Left renal pelvis (tissue), 4 donors: ENCODE data around the gene ASNS. TPM values are rescaled to one million over a fixed set of nuclear protein-coding genes. Genes with fewer than 3 reads are reported as not detected.
"Not testable (repeated sequence)": the region's sequence is repeated elsewhere in the genome, so short reads cannot be mapped to it uniquely, and the experiment has no call there.

Experiments
- DNase-seq, 4 donors: peaks; one replicate each; pipeline ENCODE4 v3.0.0-alpha.2; 2013; ENCODE audit warnings: low read depth in 4 of 4, low spot score in 3 of 4
- polyA plus RNA-seq, 4 donors: library from polyadenylated mRNA; unstranded; fragments of 120-200 nt; gene quantifications; one replicate each; pipeline ENCODE4 v1.2.1, GENCODE V29; 2013; ENCODE audit not compliant: insufficient read length in 4 of 4

The ASNS gene
- polyA plus RNA-seq: 10 to 100 TPM; 27.7 to 36.3 (median 31.3) TPM

GRCh38 chr7:97872025-97872669 lies at the start of gene ASNS:
TSS of gene ASNS (minus strand) at chr7:97872408. CDS start at chr7:97869156, 3,252 bp downstream.
- peak; percentile 73 to 77 (median 76) for DNase-seq

- DNase-seq: not testable (repeated sequence)
Observed at GRCh38 chr7:97921254-97921653, 49.0 kb upstream of the ASNS start.

- DNase-seq: not testable (repeated sequence)
Observed at GRCh38 chr7:97915267-97915666, 43.1 kb upstream of the ASNS start.

- not testable (repeated sequence) for DNase-seq
Observed at GRCh38 chr7:97912294-97912693, 40.1 kb upstream of the ASNS start.

GRCh38 chr7:97896893-97897292 lies 24.7 kb upstream of the ASNS start:
- not testable (repeated sequence) for DNase-seq

- DNase-seq: not testable (repeated sequence)
Observed at GRCh38 chr7:97891721-97892120, 19.5 kb upstream of the ASNS start.

GRCh38 chr7:97879527-97879926 lies 7.3 kb upstream of the ASNS start:
- not testable (repeated sequence) for DNase-seq

- not testable (repeated sequence) for DNase-seq
Observed at GRCh38 chr7:97874894-97875293, 2.7 kb upstream of the ASNS start.

GRCh38 chr7:97873606-97874005 lies 1.4 kb upstream of the ASNS start:
- no peak for DNase-seq

GRCh38 chr7:97871659-97872024 lies 566 bp downstream of the ASNS start:
- no peak for DNase-seq

GRCh38 chr7:97868788-97869187 lies 3.4 kb downstream of the ASNS start:
- no peak for DNase-seq

- no peak for DNase-seq
Observed at GRCh38 chr7:97868314-97868713, 3.9 kb downstream of the ASNS start.

GRCh38 chr7:97865104-97865503 lies 7.1 kb downstream of the ASNS start:
- no peak for DNase-seq

- DNase-seq: no peak
Observed at GRCh38 chr7:97859606-97860204, 12.5 kb downstream of the ASNS start.

GRCh38 chr7:97858221-97858620 lies 14.0 kb downstream of the ASNS start:
- DNase-seq: no peak

GRCh38 chr7:97857544-97857943 lies 14.7 kb downstream of the ASNS start:
- no peak for DNase-seq

- no peak for DNase-seq
Observed at GRCh38 chr7:97851683-97852082, 20.5 kb downstream of the ASNS start.

GRCh38 chr7:97850262-97851031 lies 21.8 kb downstream of the ASNS start:
- not testable (repeated sequence) for DNase-seq

- no peak for DNase-seq
Observed at GRCh38 chr7:97847791-97848190, 24.4 kb downstream of the ASNS start.

- no peak for DNase-seq
Observed at GRCh38 chr7:97846945-97847344, 25.3 kb downstream of the ASNS start.

- no peak for DNase-seq
Observed at GRCh38 chr7:97845622-97846203, 26.5 kb downstream of the ASNS start.
